Fibroblast of skin of left quadriceps (primary cell): ENCODE measurements around the gene TTLL10.

Source experiments
- DNase-seq, 2 experiments: peaks; one replicate each; pipeline ENCODE4 v3.0.0-alpha.2; 2013; ENCODE audit warnings: low read depth in 2 of 2

TTLL10 gene

DNA sequence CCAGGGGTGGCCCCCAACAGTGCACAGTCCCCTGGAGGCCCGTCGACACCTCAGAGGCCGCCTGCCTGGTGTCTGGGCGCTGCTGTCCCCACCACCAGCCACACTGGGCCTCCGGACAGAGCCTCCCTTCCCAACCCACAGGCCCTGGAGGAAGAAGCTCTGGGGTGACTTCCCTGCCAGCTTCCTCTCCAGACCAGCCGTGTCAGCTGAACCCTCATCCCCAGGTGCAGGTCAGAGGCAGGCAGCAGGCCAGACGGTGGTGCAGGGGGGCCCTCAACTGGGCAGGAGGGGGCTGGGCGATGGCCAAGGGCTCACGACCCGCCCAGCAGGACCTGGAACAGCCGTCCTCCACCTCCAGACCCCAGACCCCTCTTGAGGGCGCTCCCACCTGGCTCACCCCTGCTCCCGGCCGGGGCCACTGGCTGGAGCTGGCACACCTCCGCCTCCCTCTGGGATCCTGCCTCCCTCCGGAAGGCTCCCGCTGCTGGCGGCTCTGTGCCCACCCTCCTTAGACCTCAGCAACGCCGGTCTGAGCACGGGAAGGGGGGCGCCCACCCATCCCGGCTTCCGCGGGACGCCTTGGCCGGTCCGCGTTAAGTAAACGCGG lies 32.2 kb downstream of the TTLL10 start:
- no peak for DNase-seq

DNA sequence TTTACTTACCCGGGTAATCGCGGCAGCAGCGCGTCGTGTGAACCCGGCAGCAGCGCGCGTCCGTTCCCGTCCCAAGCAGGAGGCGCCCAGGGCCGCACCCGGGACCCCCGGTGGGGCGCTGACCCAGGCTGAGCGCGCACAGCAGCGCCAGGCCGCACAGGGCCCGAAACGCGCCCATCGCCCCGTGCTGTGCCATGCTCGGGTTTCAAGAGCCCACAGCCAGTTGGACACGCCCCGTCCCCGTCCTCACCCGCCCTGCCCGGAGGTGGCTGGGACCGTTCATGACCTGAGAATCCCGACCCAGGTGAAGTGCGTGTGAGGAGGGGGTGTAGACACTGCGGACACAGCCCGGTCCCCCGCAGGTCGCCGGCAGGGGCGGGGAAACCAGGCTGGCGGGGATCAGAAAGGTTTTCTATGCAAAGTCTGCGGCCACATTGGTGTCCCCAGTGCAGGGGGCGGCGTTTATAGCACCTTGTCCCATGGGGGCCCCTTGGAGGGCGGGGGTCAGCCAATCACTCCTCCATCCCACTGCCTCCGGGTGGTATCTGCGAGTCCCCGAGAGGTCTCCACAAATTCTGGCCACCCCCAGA lies 32.8 kb downstream of the TTLL10 start, which contains the start of gene TNFRSF18:
Gene TNFRSF18 (minus strand): TSS at position 217 of the 590 bp plus-strand sequence. CDS start 21 bp downstream, at position 196.
- no peak for DNase-seq

DNA sequence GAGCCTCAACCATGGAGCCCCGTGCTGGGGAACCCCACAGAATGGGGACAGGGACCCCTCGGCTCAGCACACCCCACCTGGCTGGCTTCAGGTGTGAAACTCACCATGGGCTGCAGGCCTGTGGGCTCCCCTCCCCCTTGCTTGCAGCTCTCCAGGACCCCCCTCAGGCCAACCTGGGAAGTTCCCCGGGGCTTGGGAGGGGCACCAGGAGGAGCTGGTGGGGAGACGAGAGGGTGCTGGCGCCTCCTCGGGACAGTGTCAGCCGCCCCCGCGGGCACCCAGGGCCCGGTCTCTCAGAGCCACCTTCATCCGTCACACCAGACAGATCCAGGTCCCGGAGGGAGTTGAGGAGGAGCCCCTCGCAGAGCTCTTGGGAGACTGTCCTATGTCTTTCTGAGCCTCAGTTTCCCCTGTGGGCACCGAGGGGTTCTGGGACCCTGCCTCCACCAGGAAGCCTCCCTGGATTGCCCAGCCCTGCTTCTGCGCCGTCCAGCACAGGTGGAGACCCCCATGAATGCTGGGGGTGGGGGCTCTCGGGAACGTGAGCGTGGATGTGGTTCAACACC lies 33.4 kb downstream of the TTLL10 start:
- no peak for DNase-seq

DNA sequence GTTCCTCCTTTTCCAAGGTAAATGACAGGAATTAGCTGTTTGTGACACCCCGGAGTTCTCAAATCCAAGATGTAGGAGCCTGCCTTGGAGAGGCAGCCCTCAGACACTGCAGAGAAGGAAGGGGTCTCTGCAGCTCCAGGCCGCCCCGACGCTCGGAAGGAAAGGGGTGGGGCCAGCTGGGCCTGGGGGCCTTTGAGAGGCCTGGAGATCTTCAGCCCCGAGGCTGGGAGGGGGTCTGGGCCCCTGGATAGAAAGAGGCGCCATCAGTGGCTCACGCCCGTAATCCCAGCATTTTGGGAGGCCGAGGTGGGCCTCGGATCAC lies 33.9 kb downstream of the TTLL10 start:
- no peak for DNase-seq

- peak in 1 of 2 experiments; percentile 2 for DNase-seq
These were observed 35.2 kb downstream of the TTLL10 start for GRCh38 chr1:1208713-1209433.

DNA sequence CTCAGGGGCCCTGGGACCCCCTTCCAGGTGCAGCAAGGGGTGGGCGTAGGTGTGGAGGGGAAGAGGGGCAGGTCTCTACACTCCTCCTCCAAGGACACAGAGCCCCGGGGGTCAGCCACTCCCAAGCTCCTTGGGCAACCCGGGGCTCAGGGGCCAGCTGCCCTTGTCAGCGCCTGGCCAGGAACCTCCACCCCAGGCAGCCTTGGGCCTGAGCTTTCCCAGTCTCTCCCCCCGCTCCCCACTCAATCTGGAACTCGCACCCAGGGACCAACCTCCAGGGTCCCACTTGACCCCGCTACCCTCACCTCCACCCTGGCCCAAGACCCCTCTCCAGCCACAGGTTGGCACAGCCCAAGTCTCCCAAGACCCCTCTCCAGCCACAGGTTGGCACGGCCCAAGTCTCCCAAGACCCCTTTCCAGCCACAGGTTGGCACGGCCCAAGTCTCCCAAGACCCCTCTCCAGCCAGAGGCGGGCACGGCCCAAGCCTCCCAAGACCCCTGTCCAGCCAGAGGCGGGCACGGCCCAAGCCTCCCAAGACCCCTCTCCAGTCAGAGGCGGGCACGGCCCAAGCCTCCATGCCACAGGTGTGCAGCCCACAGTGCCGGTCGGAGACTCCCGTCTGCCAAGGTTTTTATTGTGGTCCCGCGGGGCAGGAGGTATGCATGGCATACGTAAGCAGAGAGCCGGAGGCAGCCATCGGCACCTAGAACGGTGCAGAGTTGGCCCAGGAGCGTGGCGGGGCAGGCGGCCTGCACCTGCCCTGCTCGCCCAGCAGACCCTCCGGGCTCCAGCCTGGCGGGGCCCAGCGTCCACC lies 37.3 kb downstream of the TTLL10 start:
- DNase-seq, result no peak

DNA sequence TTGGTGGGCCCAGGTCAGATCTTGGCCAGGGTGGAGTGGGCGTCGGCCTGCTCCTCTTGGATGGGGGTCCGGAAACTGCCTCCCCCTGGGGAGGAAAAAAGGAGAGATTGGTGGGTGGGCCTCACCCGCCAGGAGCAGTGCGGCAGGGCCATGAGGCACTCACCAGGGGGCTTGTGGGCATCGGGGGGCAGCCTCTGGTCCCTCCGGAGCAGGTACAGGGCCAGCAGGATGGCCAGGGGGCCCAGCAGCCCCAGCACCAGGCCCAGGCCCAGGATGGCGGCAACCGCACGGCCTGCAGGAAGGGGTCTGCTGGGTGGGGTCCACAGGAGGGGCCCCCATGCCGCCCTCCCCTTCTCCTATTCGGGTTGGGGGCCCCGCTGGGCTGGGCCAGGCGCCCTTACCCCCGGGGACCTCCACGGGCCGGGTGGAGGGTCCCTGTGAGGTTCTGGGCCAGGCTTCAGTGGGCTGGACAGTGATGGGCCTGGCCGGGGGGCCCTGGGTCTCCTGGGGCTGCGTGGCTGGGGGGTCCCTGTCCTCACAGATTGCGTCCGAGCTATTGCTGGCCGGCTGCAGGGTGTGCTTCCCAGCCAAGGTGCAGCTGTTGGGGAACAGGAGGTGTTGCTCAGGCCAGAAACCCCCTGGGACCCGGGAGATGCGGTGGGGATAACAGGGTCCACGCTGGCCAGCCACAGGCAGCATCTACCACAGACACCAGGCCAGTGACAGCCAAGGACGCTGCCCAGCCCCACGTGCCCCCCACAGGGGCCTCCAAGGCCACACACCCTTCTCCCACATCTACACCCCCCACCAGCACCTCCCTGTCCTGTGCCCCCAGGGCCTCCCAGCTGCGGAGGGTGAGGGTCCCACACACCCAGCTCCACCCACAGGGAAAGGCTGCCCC lies 38.1 kb downstream of the TTLL10 start:
- DNase-seq, result no peak

GRCh38 chr1:1212780-1213344 lies 39.2 kb downstream of the TTLL10 start:
- DNase-seq, result no peak

- no peak for DNase-seq
These were observed 39.9 kb downstream of the TTLL10 start, which contains the start of gene TNFRSF4 for GRCh38 chr1:1213345-1214265. Gene TNFRSF4 (minus strand): TSS chr1:1214153. CDS start chr1:1214127, 26 bp downstream.

- DNase-seq, result no peak
These were observed 41.5 kb downstream of the TTLL10 start for GRCh38 chr1:1215080-1215676.

DNA sequence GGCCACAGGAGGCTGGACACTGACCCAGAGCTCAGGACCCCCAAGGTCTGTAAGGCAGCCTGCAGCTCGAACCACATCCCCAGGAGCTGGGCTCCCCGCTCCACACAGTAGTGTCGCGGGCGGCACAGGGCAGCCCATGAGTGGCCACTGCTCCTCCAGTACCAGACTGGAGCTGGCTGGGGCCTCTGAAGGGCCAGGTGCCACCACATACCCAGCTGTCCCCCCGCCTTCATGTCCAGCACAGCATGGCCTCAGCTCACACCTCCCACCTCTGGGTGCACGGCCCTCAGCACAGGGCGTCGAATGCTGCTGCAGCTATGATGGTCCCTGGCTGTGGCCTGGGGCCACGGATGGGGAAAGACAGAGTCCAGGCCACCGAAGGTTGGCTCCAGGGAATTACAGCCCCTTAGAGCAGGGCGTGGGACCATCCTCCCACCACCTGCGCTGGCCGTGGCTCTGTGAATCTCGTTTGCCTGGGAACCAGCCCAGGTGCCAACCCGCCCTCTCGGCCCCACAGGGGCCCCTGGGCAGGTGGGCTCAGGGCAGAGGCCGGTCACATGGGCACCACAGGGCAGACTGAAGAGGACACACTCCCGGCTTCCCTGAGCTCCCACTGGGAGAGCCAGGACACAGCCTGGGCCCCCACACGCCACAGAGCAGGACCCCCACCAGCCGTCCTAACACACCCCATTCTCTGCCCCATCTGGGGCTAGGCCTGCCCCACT lies 42.4 kb downstream of the TTLL10 start:
- DNase-seq, result no peak

- DNase-seq, result no peak
These were observed 43.3 kb downstream of the TTLL10 start for GRCh38 chr1:1216770-1217620.

DNA sequence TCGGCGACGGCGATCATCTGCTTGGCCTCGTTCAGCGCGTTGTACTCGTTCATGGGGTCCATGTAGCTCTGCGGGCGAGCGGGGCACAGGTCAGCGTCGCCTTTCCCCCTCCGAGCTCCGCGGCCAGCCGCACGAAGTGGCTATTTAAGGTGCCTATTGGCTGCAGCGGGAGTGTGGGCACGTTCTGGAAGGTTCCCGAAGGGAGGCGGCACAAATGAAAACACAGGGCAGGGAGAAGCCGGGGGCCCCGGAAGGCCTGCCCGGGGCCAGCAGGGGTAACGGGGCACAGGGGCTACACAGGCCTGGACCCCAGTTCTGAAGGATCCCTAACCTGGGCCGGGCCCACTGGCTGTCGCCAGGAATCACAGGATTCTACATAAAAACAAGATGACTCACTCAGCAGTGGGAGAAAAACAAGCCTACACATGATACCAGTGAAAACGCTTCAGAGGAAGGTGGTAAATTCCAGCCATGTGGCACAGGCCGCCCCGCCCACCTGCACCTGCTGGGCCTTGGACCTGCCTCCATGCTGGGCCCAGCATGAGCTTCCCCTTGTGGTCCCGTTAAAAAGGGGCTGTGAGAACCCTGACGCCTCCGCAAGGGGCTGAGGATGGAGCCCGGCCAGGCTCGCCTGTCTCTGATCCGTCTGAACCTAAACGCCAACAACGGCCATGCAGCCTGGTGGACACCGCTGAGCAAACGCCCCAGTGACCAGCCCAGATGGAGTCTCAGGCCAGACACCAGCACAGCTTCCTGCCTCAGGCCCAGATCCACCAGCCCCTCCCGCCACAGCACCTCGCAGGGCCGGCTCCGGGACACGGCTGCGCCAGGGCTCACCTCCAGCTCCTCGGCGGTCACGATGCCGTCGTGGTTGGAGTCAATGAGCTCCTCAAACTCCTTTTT lies 44.2 kb downstream of the TTLL10 start:
- DNase-seq, result no peak

DNA sequence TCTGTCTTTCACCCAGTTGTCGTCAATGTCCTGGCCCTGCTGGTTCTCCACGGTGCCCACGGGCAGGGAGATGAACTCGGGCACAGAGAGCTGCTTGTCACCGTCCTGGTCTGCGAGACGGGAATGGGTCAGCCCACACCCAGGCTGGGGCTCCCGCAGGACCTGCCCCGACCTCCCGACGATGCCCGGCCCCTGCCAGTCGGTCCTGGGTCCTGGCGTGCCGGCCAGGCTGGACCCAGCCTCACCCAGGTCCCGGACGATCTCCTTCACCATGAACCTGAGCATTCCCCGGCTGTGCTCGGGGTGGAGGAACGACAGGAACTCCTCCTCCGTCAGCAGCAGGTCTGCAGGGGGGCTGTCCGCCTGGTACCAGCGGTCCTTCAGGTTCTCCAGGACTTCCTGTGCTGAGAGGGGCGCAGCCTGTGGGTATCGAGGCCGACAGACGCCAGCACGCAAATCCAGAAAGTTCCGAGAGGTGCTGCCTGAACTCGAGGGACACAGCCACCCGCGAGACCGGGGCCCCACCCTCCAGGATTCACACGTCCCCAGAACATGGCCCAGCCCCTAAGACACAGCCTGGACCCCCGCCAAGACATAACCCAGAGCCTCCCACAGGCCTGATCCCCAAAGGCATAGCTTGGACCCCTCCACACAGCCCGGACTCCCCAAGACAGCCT lies 45.0 kb downstream of the TTLL10 start:
- no peak for DNase-seq

GRCh38 chr1:1219341-1219740 lies 45.7 kb downstream of the TTLL10 start:
- no peak for DNase-seq

GRCh38 chr1:1220197-1220596 lies 46.5 kb downstream of the TTLL10 start:
- no peak for DNase-seq
